HUES6 (cell line): ENCODE data around the gene PCDH9.

Experiments used
- H3K27ac ChIP-seq: 2 replicates; pipeline ENCODE4 v1.7.0; 2013; ENCODE audit warnings: low read depth, mild to moderate bottlenecking, low read length, inconsistent platforms
- H3K27me3 ChIP-seq: 2 replicates; pipeline ENCODE4 v1.6.1; 2013; ENCODE audit warnings: low read length; ENCODE audit not compliant: control insufficient read depth, insufficient read depth
- H3K36me3 ChIP-seq: 2 replicates; pipeline ENCODE4 v1.6.1; 2013; ENCODE audit warnings: low read length; ENCODE audit not compliant: control insufficient read depth, insufficient read depth
- H3K4me1 ChIP-seq: 2 replicates; pipeline ENCODE4 v1.6.1; 2013; ENCODE audit warnings: low read length; ENCODE audit not compliant: control insufficient read depth, insufficient read depth
- H3K4me3 ChIP-seq: 2 replicates; pipeline ENCODE4 v1.5.1; 2013; ENCODE audit warnings: low read depth, low read length
- H3K9ac ChIP-seq: one replicate; pipeline ENCODE4 v1.6.1; 2013; ENCODE audit warnings: mild to moderate bottlenecking, low read length
- H3K9me3 ChIP-seq: 2 replicates; pipeline ENCODE4 v1.6.1; 2013; ENCODE audit warnings: low read depth, low read length; ENCODE audit not compliant: control insufficient read depth, insufficient read depth

PCDH9 gene

DNA sequence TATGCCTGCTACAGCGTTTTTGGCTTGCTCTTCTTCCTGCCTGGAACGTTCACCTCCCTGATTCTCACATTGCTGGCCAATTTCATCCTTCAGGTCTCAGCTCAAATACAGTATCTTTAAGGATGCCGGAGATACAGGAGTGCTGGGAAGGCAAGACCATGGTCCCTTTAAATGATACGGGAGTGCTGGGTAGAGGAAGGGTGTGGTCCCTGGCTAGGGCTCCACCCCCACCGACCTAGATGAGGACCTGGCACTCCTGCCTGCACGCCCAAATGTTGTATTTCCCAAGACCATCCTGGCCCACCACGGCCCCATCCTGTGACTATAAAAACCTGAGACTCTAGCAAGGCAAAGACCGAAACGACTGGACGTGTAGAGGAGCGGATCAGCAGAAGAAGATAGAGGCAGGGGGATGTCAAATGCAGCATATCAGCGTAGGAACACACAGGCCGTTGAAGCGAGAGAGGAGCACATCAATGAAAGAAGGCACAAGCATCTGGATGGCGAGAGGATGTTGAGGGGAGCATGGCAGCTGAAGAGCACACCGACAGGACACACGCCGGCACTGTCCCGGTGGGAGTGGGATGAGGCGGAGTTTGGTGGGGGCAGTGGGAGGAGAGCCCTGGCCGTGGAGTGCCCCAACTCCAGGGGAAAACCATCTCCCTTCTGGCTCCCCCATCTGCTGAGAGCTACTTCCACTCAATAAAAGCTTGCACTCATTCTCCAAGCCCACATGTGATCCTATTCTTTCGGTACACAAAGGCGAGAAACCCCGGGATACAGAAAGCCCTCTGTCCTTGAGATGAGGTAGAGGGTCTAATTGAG is 74.0 kb downstream of the PCDH9 start:
- Histone ChIP-seq H3K4me3 (no peak overlapping the region), H3K4me1 (no peaks in the 10 kb centered on the region), H3K9me3 (no peaks in the 10 kb centered on the region), H3K27me3 (no peaks in the 10 kb centered on the region), H3K36me3 (no peaks in the 10 kb centered on the region), H3K9ac (no peak overlapping the region), H3K27ac (no peak overlapping the region)

DNA sequence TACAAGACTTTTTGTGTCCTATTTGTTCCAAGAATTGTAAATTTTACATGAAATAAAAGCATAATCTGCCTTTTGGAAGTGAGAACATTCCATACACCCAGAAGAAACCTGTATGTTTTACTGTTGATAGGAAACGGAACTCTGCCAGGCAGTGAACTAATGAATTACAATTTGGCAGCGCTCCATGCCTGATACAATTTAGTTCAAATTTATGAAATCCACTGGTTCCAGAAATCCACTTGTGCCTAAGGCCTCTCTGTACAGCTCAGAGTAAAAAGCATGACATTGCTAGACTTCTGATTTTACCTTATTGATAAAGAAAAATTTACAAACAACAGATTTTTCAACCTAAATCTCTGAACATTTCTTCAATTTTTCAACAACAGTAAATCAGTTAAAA is 78.1 kb downstream of the PCDH9 start:
- Histone ChIP-seq H3K9me3 (no peaks in the 10 kb centered on the region), H3K4me1 (peaks cover 11% of the 10 kb centered on the region), H3K36me3 (no peaks in the 10 kb centered on the region), H3K9ac (no peak overlapping the region), H3K27ac (no peak overlapping the region), H3K27me3 (no peaks in the 10 kb centered on the region), H3K4me3 (no peak overlapping the region)

DNA sequence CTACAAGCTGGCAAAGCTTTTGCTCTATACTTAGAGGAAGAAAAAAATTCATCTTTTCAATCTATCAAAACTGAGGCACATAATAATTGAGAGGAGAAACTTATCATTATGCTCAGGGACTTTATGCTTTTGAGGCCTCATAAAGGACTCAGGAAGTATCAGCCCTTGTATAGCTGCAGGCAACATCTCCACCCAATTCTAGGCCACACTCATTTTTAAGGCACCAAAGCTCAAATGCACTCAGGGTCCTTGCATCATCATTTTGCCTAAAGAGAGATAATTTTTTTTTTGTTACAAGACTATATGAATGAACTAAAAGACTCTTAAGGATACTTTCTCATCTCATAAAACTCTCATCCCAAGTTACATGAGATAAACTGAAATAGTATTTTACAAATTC is 78.5 kb downstream of the PCDH9 start:
- Histone ChIP-seq H3K27me3 (no peaks in the 10 kb centered on the region), H3K36me3 (no peaks in the 10 kb centered on the region), H3K27ac (no peak overlapping the region), H3K4me1 (peaks cover 11% of the 10 kb centered on the region), H3K9me3 (no peaks in the 10 kb centered on the region), H3K9ac (no peak overlapping the region), H3K4me3 (no peak overlapping the region)

DNA sequence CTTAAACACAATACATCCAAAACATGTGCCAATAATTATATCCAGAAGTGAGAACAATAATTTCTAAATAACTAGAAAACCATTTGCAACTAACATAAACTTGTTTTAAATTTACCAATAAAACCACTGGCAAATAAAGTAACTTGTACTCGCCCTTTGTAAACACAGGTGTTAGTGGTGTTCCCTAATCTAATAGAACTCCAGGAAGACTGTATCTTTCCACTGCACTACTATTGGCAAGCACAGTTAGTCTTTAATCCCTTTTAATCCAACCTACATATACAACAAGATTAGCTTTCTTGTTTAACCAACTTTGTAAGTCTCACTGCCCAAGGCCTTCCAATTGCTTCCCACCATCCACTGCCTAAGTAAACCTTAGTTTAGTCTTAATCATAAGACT is 79.5 kb downstream of the PCDH9 start:
- no peaks in the 10 kb centered on the region for H3K36me3 ChIP-seq
- no peaks in the 10 kb centered on the region for H3K9me3 ChIP-seq
- H3K27me3 ChIP-seq, result no peaks in the 10 kb centered on the region
- no peak overlapping the region for H3K4me3 ChIP-seq
- H3K27ac ChIP-seq, result no peak overlapping the region
- no peak overlapping the region for H3K9ac ChIP-seq
- H3K4me1 ChIP-seq, result peaks cover 11% of the 10 kb centered on the region

DNA sequence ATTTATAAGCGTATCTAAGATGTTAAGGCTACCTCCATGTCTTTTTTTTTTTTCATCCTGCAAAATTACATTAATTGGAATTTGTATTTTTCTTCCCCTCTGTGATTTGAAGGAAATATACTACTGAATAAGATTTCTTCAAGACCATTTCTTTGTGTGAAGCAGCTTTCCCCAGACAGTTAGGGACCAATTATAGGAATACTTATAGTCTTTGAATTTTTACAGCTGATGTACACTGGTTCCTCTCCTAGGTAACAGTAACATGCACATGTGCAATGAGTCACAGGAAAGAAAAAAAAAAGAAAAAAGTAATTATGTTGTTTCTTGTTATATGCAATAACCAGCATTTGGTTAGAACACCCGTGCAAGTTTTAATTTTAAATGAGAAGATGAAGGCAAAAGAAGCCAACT is 82.0 kb downstream of the PCDH9 start:
- H3K36me3 ChIP-seq, result no peaks in the 10 kb centered on the region
- no peak overlapping the region for H3K9ac ChIP-seq
- no peaks in the 10 kb centered on the region for H3K27me3 ChIP-seq
- no peak overlapping the region for H3K4me3 ChIP-seq
- H3K27ac ChIP-seq, result 0 out of 2 replicates have a peak overlapping the region, but pooled peaks have one; percentile 43
- H3K9me3 ChIP-seq, result no peaks in the 10 kb centered on the region
- peaks cover 11% of the 10 kb centered on the region for H3K4me1 ChIP-seq

DNA sequence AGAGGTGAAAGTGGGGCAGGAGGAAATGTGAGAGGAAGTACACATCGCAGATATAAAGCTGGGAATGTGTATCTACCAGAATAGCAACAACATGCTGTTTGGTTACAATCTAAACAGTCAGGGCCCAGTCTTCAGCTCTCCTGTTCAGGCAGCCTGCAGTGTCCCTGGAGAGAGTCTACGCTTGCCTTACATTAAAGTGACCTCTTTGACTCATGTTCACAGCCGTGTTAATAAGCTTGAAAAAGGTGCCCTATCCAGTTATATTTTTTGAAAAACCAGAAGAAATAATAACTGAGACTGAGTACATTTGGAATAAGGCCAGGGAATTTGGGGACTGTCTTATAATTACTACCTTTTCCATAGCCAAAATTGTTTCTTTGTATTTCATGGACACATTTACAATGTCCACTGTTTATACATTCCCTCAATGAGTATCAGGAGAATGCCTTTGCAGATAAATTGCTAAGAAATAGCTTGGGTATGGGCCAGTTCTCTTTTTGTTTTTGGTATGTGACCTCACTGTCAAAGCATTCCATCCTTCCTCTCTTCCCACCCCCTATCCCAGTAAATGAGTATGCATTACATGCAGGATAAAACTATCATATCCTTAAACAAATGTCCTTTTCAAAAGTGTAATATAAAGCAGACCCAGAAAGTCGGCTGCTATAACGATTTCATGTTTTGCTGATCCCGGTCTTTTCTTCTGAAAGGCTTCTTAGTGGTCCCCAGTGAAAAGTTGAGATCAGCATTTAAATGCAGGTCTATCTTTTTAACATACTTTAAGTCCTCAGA is 82.6 kb downstream of the PCDH9 start:
- H3K9ac ChIP-seq, result no peak overlapping the region
- H3K4me1 ChIP-seq, result peaks cover 11% of the 10 kb centered on the region
- no peak overlapping the region for H3K4me3 ChIP-seq
- H3K27ac ChIP-seq, result peak overlapping the region; percentile 43
- H3K27me3 ChIP-seq, result no peaks in the 10 kb centered on the region
- H3K36me3 ChIP-seq, result no peaks in the 10 kb centered on the region
- no peaks in the 10 kb centered on the region for H3K9me3 ChIP-seq

DNA sequence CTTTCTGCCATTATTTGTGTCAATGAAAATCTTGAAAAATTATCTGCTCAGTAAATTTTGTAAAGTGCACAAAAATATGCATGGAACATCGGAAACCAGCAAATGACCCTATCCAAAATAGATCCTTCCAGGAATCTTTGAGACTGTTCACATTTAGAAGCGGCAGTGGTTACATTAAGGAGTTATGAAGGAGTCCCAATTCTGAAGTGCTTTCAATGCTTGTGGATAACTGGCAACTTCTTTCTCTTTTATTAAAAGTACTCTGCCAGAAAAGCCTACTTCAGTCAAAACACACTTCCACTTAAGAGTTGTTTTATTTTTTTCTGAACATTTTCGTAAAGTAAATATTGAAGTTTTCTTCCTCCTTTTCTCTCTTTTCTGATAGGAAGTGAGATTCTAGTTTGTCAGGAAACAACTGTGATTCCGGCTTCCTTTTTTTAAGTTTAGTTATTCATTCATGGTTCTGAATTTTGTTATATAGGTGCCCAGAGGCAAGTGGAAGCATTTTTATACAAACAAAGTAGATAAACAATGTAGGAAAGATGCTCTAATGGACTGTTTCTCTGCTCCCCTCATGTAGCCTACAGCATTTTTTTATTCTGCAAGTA is 83.5 kb downstream of the PCDH9 start:
- no peaks in the 10 kb centered on the region for H3K27me3 ChIP-seq
- no peaks in the 10 kb centered on the region for H3K36me3 ChIP-seq
- no peak overlapping the region for H3K27ac ChIP-seq
- no peaks in the 10 kb centered on the region for H3K9me3 ChIP-seq
- H3K4me3 ChIP-seq, result no peak overlapping the region
- H3K9ac ChIP-seq, result no peak overlapping the region
- H3K4me1 ChIP-seq, result peaks cover 11% of the 10 kb centered on the region

DNA sequence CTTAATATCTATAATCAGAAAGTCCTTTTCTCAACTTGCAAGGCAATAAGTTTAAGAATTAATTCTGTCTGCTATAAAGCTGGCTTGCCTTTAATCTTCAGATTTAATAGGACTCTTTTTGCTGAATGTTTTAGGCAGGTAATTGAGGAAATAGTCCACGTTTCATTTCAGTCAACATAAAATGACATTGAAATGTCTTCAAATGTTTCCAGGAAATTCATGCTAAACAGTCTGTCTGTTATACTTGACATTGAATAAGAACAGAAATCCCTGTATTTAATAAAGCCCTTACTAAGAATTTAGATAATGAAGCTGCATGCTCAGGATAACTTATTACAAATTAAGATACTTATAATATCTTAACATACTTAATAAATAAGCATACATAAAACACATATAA is 84.2 kb downstream of the PCDH9 start:
- no peak overlapping the region for H3K4me3 ChIP-seq
- peaks cover 11% of the 10 kb centered on the region for H3K4me1 ChIP-seq
- no peaks in the 10 kb centered on the region for H3K27me3 ChIP-seq
- no peak overlapping the region for H3K27ac ChIP-seq
- no peak overlapping the region for H3K9ac ChIP-seq
- no peaks in the 10 kb centered on the region for H3K9me3 ChIP-seq
- no peaks in the 10 kb centered on the region for H3K36me3 ChIP-seq

DNA sequence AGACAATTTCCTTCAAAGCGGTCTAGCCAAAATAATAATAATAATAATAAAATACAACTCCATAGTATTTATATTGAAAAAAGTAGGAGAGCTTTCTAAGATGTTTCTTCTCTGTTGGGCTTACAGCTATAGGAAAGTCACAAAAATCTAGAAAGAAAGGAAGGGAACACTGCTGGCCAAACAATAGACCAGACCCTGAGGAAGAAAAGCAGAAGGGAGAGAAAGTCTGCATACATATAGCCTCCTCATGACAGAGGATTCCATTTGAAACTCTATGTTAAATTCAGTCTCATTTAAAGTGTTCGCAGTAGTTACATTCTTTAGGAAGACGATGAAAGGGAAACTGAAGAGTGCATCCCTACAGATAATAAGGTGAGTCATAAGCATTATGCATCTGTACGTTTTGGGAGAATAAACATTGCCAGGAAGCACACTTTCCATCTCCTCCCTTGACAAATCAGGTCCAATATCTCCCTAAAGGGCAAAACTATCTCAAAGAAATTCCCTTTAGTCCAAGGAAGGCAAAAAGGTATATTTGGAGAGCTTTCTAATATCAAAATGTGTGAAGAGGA is 86.5 kb downstream of the PCDH9 start:
- peaks cover 11% of the 10 kb centered on the region for H3K4me1 ChIP-seq
- no peaks in the 10 kb centered on the region for H3K9me3 ChIP-seq
- no peak overlapping the region for H3K4me3 ChIP-seq
- no peak overlapping the region for H3K9ac ChIP-seq
- H3K27me3 ChIP-seq, result no peaks in the 10 kb centered on the region
- H3K36me3 ChIP-seq, result no peaks in the 10 kb centered on the region
- H3K27ac ChIP-seq, result no peak overlapping the region

DNA sequence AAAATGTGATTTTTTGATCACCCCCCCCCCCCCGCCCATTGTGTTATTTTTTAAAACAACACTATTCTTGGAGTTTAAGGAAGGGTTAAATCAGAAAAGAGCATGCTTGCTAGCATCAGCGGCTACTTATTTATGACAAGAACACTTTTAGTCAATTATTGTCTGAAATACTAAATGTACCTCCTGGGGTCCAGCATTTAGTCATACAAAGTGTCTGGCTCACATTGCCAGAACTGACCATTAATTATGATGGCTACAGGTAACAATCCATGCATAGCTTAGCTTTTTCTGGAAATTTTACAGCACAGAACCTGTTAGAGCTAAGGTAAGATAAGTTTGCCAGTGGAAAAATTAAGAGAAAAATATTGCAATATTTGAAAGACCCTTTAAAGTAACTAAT is 90.1 kb downstream of the PCDH9 start:
- Histone ChIP-seq H3K27ac (no peak overlapping the region), H3K9me3 (no peaks in the 10 kb centered on the region), H3K36me3 (no peaks in the 10 kb centered on the region), H3K9ac (no peak overlapping the region), H3K4me1 (no peaks in the 10 kb centered on the region; the same call in 1 of the 2 replicates), H3K27me3 (no peaks in the 10 kb centered on the region), H3K4me3 (no peak overlapping the region)

DNA sequence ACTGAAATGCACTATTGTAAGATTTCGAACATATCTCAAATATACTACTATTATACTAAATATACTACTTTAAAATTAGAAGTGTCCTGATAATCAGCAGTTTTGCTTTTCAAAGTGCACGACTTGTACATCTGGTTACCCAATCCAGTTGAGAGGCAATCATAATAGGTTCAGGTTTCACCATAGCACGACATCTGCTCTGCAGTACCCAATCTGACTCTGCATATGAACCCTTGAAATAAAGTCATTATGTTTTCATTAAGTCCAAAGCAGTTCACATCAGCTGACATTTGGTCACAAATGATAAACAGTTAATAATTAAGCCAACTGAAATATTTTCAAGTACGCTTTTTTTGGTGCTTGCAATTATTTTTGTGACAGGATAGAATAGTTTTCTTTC is 90.6 kb downstream of the PCDH9 start:
- no peaks in the 10 kb centered on the region for H3K9me3 ChIP-seq
- H3K27me3 ChIP-seq, result no peaks in the 10 kb centered on the region
- H3K4me1 ChIP-seq, result no peaks in the 10 kb centered on the region; the same call in 1 of the 2 replicates
- no peak overlapping the region for H3K4me3 ChIP-seq
- H3K27ac ChIP-seq, result no peak overlapping the region
- no peak overlapping the region for H3K9ac ChIP-seq
- H3K36me3 ChIP-seq, result no peaks in the 10 kb centered on the region
